Measurements from ENCODE around the gene FAM3B. TPM values are rescaled to one million over a fixed set of nuclear protein-coding genes. Genes with fewer than 3 reads are reported as not detected.

Gene FAM3B
- total RNA-seq, 1 experiment from 2014 or later, result not detected

DNA sequence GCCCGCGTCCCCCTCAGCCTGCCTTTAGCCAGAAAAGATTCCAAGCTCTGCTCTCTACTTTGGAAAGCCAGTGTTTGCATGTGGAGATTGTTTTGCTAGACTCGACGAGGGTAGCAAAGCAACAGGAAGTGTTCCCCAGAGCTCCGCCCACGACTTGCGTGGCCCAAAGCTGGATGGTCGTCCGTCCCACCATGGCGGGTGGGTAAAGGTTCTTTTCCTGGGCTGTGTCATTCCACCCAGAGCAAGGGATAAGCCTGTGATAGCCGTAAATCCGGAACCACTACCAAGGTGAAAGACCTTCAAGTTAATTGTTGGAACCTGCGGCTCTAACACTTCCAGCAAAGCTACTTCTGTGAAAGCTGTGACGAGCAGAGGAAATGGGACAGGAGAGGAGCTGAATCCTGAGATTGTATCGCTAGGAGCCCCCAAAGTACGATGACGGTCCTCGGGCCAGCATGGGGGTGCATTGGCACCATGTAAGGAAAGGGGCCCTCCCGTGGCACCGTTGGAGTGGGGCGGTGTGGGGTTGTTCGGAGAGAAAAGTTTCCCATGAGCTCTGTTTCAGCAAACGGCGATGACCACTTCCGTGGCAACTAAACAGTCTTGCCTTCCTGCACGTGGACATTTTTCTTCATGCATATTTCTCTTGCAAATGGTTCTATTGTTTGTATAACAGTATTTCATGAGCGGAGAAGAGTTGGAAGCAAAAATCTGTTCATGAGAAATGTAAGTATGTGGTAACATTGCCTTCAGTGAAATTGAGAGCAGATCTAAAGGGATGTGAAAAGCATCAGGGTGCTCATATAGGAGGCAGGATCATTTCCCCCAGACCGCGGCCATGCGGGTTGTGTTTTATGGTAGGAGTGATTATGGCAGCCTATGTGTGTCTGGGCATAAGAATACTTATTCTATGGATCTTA, 53.6 kb downstream of the FAM3B start:
- Mint-ChIP-seq H3K27ac (ENCODE audit: low read depth, unreplicated experiment) (no peak overlapping the region), H3K36me3 (ENCODE audit: insufficient read depth, unreplicated experiment) (no peaks in the 10 kb centered on the region), H3K4me3 (ENCODE audit: unreplicated experiment) (no peak overlapping the region), H3K4me1 (ENCODE audit: insufficient read depth, unreplicated experiment) (peaks cover 6% of the 10 kb centered on the region), H3K9me3 (ENCODE audit: unreplicated experiment) (no peaks in the 10 kb centered on the region), H3K27me3 (ENCODE audit: insufficient read depth, unreplicated experiment) (peaks cover 12% of the 10 kb centered on the region)
- ChIA-PET POLR2A (no interaction called here), CTCF (no interaction called here)
- BruUV-seq (replicated peaks), result no TSS peak
- no peak for DNase-seq (ENCODE audit: unreplicated experiment)
- TF ChIP-seq, protein P1, sequence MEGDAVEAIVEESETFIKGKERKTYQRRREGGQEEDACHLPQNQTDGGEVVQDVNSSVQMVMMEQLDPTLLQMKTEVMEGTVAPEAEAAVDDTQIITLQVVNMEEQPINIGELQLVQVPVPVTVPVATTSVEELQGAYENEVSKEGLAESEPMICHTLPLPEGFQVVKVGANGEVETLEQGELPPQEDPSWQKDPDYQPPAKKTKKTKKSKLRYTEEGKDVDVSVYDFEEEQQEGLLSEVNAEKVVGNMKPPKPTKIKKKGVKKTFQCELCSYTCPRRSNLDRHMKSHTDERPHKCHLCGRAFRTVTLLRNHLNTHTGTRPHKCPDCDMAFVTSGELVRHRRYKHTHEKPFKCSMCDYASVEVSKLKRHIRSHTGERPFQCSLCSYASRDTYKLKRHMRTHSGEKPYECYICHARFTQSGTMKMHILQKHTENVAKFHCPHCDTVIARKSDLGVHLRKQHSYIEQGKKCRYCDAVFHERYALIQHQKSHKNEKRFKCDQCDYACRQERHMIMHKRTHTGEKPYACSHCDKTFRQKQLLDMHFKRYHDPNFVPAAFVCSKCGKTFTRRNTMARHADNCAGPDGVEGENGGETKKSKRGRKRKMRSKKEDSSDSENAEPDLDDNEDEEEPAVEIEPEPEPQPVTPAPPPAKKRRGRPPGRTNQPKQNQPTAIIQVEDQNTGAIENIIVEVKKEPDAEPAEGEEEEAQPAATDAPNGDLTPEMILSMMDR (IDR thresholded peaks at IDR 0.05; ENCODE audit: unreplicated experiment), result no peak
- intact Hi-C loops (cut with micrococcal nuclease), result no loop called here

DNA sequence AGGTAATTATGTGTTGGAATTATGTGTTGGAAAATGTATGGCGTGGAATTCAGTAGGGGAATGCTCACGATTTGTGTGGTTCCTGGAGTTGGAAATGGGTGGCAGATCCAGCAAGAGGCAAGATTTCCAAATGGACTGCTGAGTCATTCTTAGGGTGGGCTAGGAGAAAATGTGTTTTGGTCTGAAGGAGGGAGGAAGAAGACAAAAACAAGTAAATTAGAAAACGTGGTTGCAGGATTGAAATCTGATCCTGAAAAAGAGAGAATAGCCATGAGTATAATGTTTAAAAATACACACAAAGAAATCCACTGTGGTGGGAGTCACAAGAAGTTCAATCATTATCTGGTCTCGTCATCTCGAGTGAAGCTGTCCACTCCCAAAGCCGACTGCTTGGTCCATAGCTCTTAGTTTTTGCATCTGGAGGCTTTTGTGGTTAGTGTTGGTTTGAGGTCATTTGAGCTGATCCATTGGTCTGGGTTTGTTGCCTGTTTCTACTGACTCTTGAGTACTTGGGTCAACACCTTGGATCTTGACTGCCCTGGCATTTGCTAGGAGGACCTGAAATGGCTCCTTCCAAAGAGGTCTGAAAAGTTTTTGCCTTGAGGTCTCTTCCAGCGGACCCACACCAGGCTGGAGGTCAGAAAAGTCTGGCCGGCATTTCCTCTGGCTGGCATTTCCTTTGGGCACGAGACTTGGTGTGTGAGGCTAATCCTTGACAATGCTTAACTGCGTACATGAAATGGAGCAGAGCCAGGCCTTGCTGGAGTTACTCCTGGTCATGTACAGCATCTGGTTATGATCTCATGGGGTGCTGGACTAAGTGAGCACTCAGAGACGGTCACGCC, 54.5 kb downstream of the FAM3B start:
- ChIA-PET CTCF (interaction anchor here (1.3 kb wide), 1 partner anchor 89 kb away, joined by 4 read pairs; no protein-coding TSS in a partner anchor), POLR2A (no interaction called here)
- Mint-ChIP-seq H3K4me3 (ENCODE audit: unreplicated experiment) (no peak overlapping the region), H3K27me3 (ENCODE audit: insufficient read depth, unreplicated experiment) (peaks cover 12% of the 10 kb centered on the region), H3K4me1 (ENCODE audit: insufficient read depth, unreplicated experiment) (peaks cover 6% of the 10 kb centered on the region), H3K36me3 (ENCODE audit: insufficient read depth, unreplicated experiment) (no peaks in the 10 kb centered on the region), H3K27ac (ENCODE audit: low read depth, unreplicated experiment) (no peak overlapping the region), H3K9me3 (ENCODE audit: unreplicated experiment) (no peaks in the 10 kb centered on the region)
- TF ChIP-seq, protein P1 (IDR thresholded peaks at IDR 0.05; ENCODE audit: unreplicated experiment), result no peak
- intact Hi-C loops (cut with micrococcal nuclease), result no loop called here
- DNase-seq (ENCODE audit: unreplicated experiment), result no peak
- no TSS peak for BruUV-seq (replicated peaks)

- Mint-ChIP-seq H3K9me3 (ENCODE audit: unreplicated experiment) (no peaks in the 10 kb centered on the region), H3K36me3 (ENCODE audit: insufficient read depth, unreplicated experiment) (no peaks in the 10 kb centered on the region), H3K4me3 (ENCODE audit: unreplicated experiment) (no peak overlapping the region), H3K27me3 (ENCODE audit: insufficient read depth, unreplicated experiment) (peaks cover 12% of the 10 kb centered on the region), H3K4me1 (ENCODE audit: insufficient read depth, unreplicated experiment) (peaks cover 3% of the 10 kb centered on the region), H3K27ac (ENCODE audit: low read depth, unreplicated experiment) (no peak overlapping the region)
- ChIA-PET POLR2A (no interaction called here), CTCF (interaction anchor here (1.0 to 1.3 kb wide), 2 partner anchors 89 to 238 kb away, joined by 3 to 4 read pairs; no protein-coding TSS in a partner anchor)
- intact Hi-C loops (cut with micrococcal nuclease), result no loop called here
- no TSS peak for BruUV-seq (replicated peaks)
- DNase-seq (ENCODE audit: unreplicated experiment), result no peak
- TF ChIP-seq, protein P1 (IDR thresholded peaks at IDR 0.05; ENCODE audit: unreplicated experiment), result no peak
Measured at GRCh38 chr21:41371685-41372030, 55.1 kb downstream of the FAM3B start.

- Mint-ChIP-seq H3K9me3 (ENCODE audit: unreplicated experiment) (no peaks in the 10 kb centered on the region), H3K36me3 (ENCODE audit: insufficient read depth, unreplicated experiment) (no peaks in the 10 kb centered on the region), H3K4me1 (ENCODE audit: insufficient read depth, unreplicated experiment) (no peaks in the 10 kb centered on the region), H3K4me3 (ENCODE audit: unreplicated experiment) (no peak overlapping the region), H3K27ac (ENCODE audit: low read depth, unreplicated experiment) (no peak overlapping the region), H3K27me3 (ENCODE audit: insufficient read depth, unreplicated experiment) (peaks cover 12% of the 10 kb centered on the region)
- DNase-seq (ENCODE audit: unreplicated experiment), result no peak
- no TSS peak for BruUV-seq (replicated peaks)
- intact Hi-C loops (cut with micrococcal nuclease), result no loop called here
- ChIA-PET CTCF (interaction anchor here (1.2 kb wide), 1 partner anchor 90 kb away, joined by 3 read pairs; no protein-coding TSS in a partner anchor), POLR2A (interaction anchor here (0.5 kb wide), 1 partner anchor 319 kb away, joined by 3 read pairs; no protein-coding TSS in a partner anchor)
- TF ChIP-seq, protein P1 (IDR thresholded peaks at IDR 0.05; ENCODE audit: unreplicated experiment), result no peak
Measured at GRCh38 chr21:41373253-41373652, 56.7 kb downstream of the FAM3B start.
